ENCODE data around the gene RHBDF1.

GRCh38 chr16:45454-45853, 27.0 kb downstream of the RHBDF1 start:
- TF ChIP-seq CTCF (IDR thresholded peaks at IDR 0.05; ENCODE audit: insufficient read depth, low read length), result no peak
- TF ChIP-seq POLR2AphosphoS5 (IDR thresholded peaks at IDR 0.05; ENCODE audit: low read depth), result no peak
